RWPE1 (cell line): Measurements from ENCODE around the gene RPL13A.
"Not testable (repeated sequence)": the region's sequence is repeated elsewhere in the genome, so short reads cannot be mapped to it uniquely, and the experiment has no call there.

Experiments
- CTCF ChIA-PET: fragments of 350-600 bp; sonication (Branson Sonifier 250); formaldehyde crosslinking; extraction: SDS; loops from one replicate; lab custom pipeline; 2021; lab: Yijun Ruan, JAX
- POLR2A ChIA-PET: fragments of 400-600 bp; formaldehyde crosslinking; extraction: SDS; loops from one replicate; lab custom pipeline; 2020; ENCODE audit warnings: antibody characterized with exemption; ENCODE audit not compliant: low non-redundant PET; lab: Yijun Ruan, JAX
- DNase-seq: peaks from one replicate; pipeline ENCODE4 v3.0.0; 2012; ENCODE audit warnings: low spot score
- H3K27ac ChIP-seq: fragments of 450-650 bp; 2 replicates; pipeline ENCODE4 v1.5.1; 2017
- CTCF ChIP-seq: fragments of 450-650 bp; conservative IDR thresholded peaks from 2 replicates; pipeline ENCODE4 v1.5.1; 2017; ENCODE audit warnings: low read depth, mild to moderate bottlenecking

Gene RPL13A

GRCh38 chr19:49453757-49454240 lies 33.6 kb upstream of the RPL13A start:
- ChIA-PET CTCF (no interaction called here), POLR2A (interaction anchor here (0.7 to 1.0 kb wide), 2 partner anchors 25 to 92 kb away, joined by 3 to 4 read pairs; partner anchors contain the start of gene TEAD2)
- TF ChIP-seq CTCF: no peak
- no peak for DNase-seq
- peak overlapping the region; percentile 98 for H3K27ac ChIP-seq

GRCh38 chr19:49455773-49456172 lies 31.6 kb upstream of the RPL13A start:
- no peak overlapping the region for H3K27ac ChIP-seq
- ChIA-PET CTCF (no interaction called here), POLR2A (no interaction called here)
- TF ChIP-seq CTCF: no peak
- no peak for DNase-seq

- TF ChIP-seq CTCF: no peak
- H3K27ac ChIP-seq: 0 out of 2 replicates have a peak overlapping the region, but pooled peaks have one; percentile 16
- no peak for DNase-seq
- POLR2A ChIA-PET: no interaction called here
- CTCF ChIA-PET: no interaction called here
Observed at GRCh38 chr19:49456326-49456725, 31.1 kb upstream of the RPL13A start.

GRCh38 chr19:49458567-49458903 lies 28.9 kb upstream of the RPL13A start:
- peak overlapping the region; percentile 23 for H3K27ac ChIP-seq
- no peak for DNase-seq
- no peak for TF ChIP-seq CTCF
- CTCF ChIA-PET: interaction anchor here (0.6 kb wide), 1 partner anchor 20 kb away, joined by 5 read pairs; no protein-coding TSS in a partner anchor
- POLR2A ChIA-PET: no interaction called here

- no peak for DNase-seq
- no peak overlapping the region for H3K27ac ChIP-seq
- TF ChIP-seq CTCF: no peak
- CTCF ChIA-PET: interaction anchor here (0.5 to 0.6 kb wide), 2 partner anchors 8 to 19 kb away, joined by 3 to 5 read pairs; partner anchors contain the start of gene PIH1D1
- POLR2A ChIA-PET: no interaction called here
Observed at GRCh38 chr19:49459388-49459787, 28.0 kb upstream of the RPL13A start.

GRCh38 chr19:49461130-49461529 lies 26.3 kb upstream of the RPL13A start:
- DNase-seq, POLR2A ChIA-PET, H3K27ac ChIP-seq, CTCF ChIA-PET: not testable (repeated sequence)

GRCh38 chr19:49461656-49462055 lies 25.8 kb upstream of the RPL13A start:
- CTCF ChIA-PET: no interaction called here
- no peak overlapping the region for H3K27ac ChIP-seq
- DNase-seq: no peak
- POLR2A ChIA-PET: no interaction called here
- no peak for TF ChIP-seq CTCF
